H1 (cell line): ENCODE measurements around the gene CLPSL2. TPM values are rescaled to one million over a fixed set of nuclear protein-coding genes. Genes with fewer than 3 reads are reported as not detected.

Experiments
- CTCF ChIA-PET: fragments of 300-600 bp; sonication (Branson Sonifier 250); formaldehyde crosslinking; loops from one replicate; lab custom pipeline; 2021; ENCODE audit not compliant: partially characterized antibody; lab: Charles Lee
- POLR2A ChIA-PET: fragments of 300-600 bp; sonication (Branson Sonifier 250); formaldehyde crosslinking; loops from one replicate; lab custom pipeline; 2021; ENCODE audit warnings: inconsistent platforms; ENCODE audit not compliant: partially characterized antibody; lab: Charles Lee
- DNase-seq, 2 experiments: peaks; one replicate each; pipeline versions ENCODE4 v3.0.0 to v3.0.0-alpha.2; 2010 to 2022; ENCODE audit warnings: low spot score in 2 of 2, low read depth in 1 of 2, mixed read lengths in 1 of 2
- FAIRE-seq: peaks from 2 replicates; lab custom pipeline; 2011; peaks lifted over from hg19 to GRCh38; lab: Jason Lieb, UNC
- H2AFZ ChIP-seq: 2 replicates; pipeline ENCODE4 v1.8.1; 2012; ENCODE audit warnings: low read length, inconsistent platforms
- H2AK5ac ChIP-seq: 2 replicates; pipeline ENCODE4 v1.6.1; 2013; ENCODE audit warnings: low read depth, low read length
- H2BK120ac ChIP-seq: replicated peaks from 2 replicates; pipeline ENCODE3; 2013; ENCODE audit warnings: low read depth, low read length, inconsistent platforms
- H2BK12ac ChIP-seq: 2 replicates; pipeline ENCODE4 v1.6.1; 2013; ENCODE audit warnings: low read depth, low read length
- H2BK15ac ChIP-seq: 2 replicates; pipeline ENCODE4 v1.6.1; 2013; ENCODE audit warnings: low read length
- H2BK20ac ChIP-seq: 2 replicates; pipeline ENCODE4 v1.6.1; 2013; ENCODE audit warnings: low read length
- H2BK5ac ChIP-seq: 2 replicates; pipeline ENCODE4 v1.6.1; 2013; ENCODE audit warnings: low read depth, low read length
- H3K14ac ChIP-seq: 2 replicates; pipeline ENCODE4 v1.6.1; 2013; ENCODE audit warnings: inconsistent platforms; ENCODE audit not compliant: insufficient read length
- H3K18ac ChIP-seq: 2 replicates; pipeline ENCODE4 v1.6.1; 2013; ENCODE audit warnings: low read length; ENCODE audit errors: extremely low read depth
- H3K23ac ChIP-seq: 2 replicates; pipeline ENCODE4 v1.6.1; 2013; ENCODE audit warnings: inconsistent platforms; ENCODE audit not compliant: insufficient read length
- H3K23me2 ChIP-seq: 2 replicates; pipeline ENCODE4 v1.6.1; 2013; ENCODE audit warnings: low read depth, low read length
- H3K27ac ChIP-seq: 2 replicates; pipeline ENCODE4 v1.6.1; 2011; ENCODE audit warnings: low read depth, low read length, inconsistent platforms
- H3K27me3 ChIP-seq, 4 experiments: replicated peaks in 1 of 4; 1 replicate in 1 of 4; 2 replicates in 3 of 4; pipeline versions ENCODE4 v1.6.1 to v1.8.1; 2011 to 2013; ENCODE audit warnings: low read length in 3 of 4, mild to moderate bottlenecking in 3 of 4, inconsistent platforms in 2 of 4, mixed read lengths in 2 of 4, moderate library complexity in 1 of 4; ENCODE audit not compliant: control insufficient read depth in 3 of 4, insufficient read depth in 3 of 4; ENCODE audit errors: extremely low read depth in 1 of 4
- H3K36me3 ChIP-seq, 4 experiments: 2 replicates each; pipeline versions ENCODE4 v1.6.1 to v1.8.1; 2011 to 2013; ENCODE audit warnings: mild to moderate bottlenecking in 4 of 4, low read length in 3 of 4, moderate library complexity in 2 of 4, control low read depth in 1 of 4, inconsistent platforms in 1 of 4; ENCODE audit not compliant: insufficient read depth in 4 of 4, control insufficient read depth in 2 of 4
- H3K4ac ChIP-seq: replicated peaks from 2 replicates; pipeline ENCODE3; 2013; ENCODE audit warnings: low read length, low read depth, mixed read lengths, inconsistent platforms; ENCODE audit not compliant: insufficient read length
- H3K4me1 ChIP-seq, 4 experiments: replicated peaks in 1 of 4; 1 replicate in 1 of 4; 2 replicates in 3 of 4; pipeline versions ENCODE4 v1.6.1 to v1.8.1; 2011 to 2013; ENCODE audit warnings: low read length in 3 of 4, inconsistent platforms in 2 of 4, mixed read lengths in 1 of 4; ENCODE audit not compliant: insufficient read depth in 4 of 4, control insufficient read depth in 3 of 4
- H3K4me2 ChIP-seq, 2 experiments: 2 replicates each; pipeline versions ENCODE4 v1.6.1 to v1.8.1; 2011 to 2013; ENCODE audit warnings: low read depth in 2 of 2, low read length in 2 of 2, control low read depth in 1 of 2, inconsistent platforms in 1 of 2, mild to moderate bottlenecking in 1 of 2; ENCODE audit not compliant: insufficient read depth in 1 of 2
- H3K4me3 ChIP-seq, 4 experiments: fragments of 200-600, 300-600 bp in 1 of 4; sonication (generic), shearing (Covaris generic), sonication (Bioruptor Twin) in 1 of 4; 2 replicates each; pipeline versions ENCODE4 v1.5.1 to v1.8.1; 2011 to 2016; ENCODE audit warnings: low read length in 4 of 4, low read depth in 3 of 4, control low read depth in 2 of 4, inconsistent platforms in 2 of 4, mild to moderate bottlenecking in 2 of 4, mixed read lengths in 1 of 4, moderate library complexity in 1 of 4; ENCODE audit not compliant: insufficient read depth in 2 of 4; ENCODE audit errors: extremely low read depth in 1 of 4
- H3K56ac ChIP-seq: replicated peaks from 2 replicates; pipeline ENCODE3; 2013; ENCODE audit warnings: low read depth, mild to moderate bottlenecking, mixed read lengths, low read length, inconsistent platforms; ENCODE audit not compliant: insufficient read length
- H3K79me1 ChIP-seq: 2 replicates; pipeline ENCODE4 v1.6.1; 2013; ENCODE audit warnings: low read depth, low read length, control low read depth
- H3K79me2 ChIP-seq, 2 experiments: 2 replicates each; pipeline versions ENCODE4 v1.6.1 to v1.8.1; 2012 to 2013; ENCODE audit warnings: low read length in 2 of 2, mild to moderate bottlenecking in 2 of 2, inconsistent platforms in 1 of 2; ENCODE audit not compliant: insufficient read depth in 2 of 2, control insufficient read depth in 1 of 2
- H3K9ac ChIP-seq, 4 experiments: replicated peaks in 1 of 4; 1 replicate in 1 of 4; 2 replicates in 3 of 4; pipeline versions ENCODE4 v1.6.1 to v1.8.1; 2011 to 2013; ENCODE audit warnings: low read depth in 3 of 4, low read length in 3 of 4, control low read depth in 2 of 4, mild to moderate bottlenecking in 2 of 4, moderate library complexity in 2 of 4, inconsistent platforms in 1 of 4; ENCODE audit errors: extremely low read depth in 1 of 4
- H3K9me3 ChIP-seq, 2 experiments: 2 replicates each; pipeline versions ENCODE4 v1.6.1 to v1.8.1; 2012 to 2013; ENCODE audit warnings: mild to moderate bottlenecking in 2 of 2, moderate library complexity in 2 of 2, control low read depth in 1 of 2, inconsistent platforms in 1 of 2, low read depth in 1 of 2, low read length in 1 of 2, mixed read lengths in 1 of 2; ENCODE audit not compliant: insufficient read depth in 2 of 2
- H4K20me1 ChIP-seq, 2 experiments: replicated peaks in 1 of 2; 2 replicates each; pipeline versions ENCODE3 to v1.8.1; 2011 to 2013; ENCODE audit warnings: inconsistent platforms in 2 of 2, low read length in 2 of 2, mild to moderate bottlenecking in 1 of 2; ENCODE audit not compliant: insufficient read depth in 2 of 2, control insufficient read depth in 1 of 2
- H4K5ac ChIP-seq: 2 replicates; pipeline ENCODE4 v1.6.1; 2013; ENCODE audit warnings: low read length, low read depth, mixed read lengths, inconsistent platforms; ENCODE audit not compliant: insufficient read length
- H4K8ac ChIP-seq: 2 replicates; pipeline ENCODE4 v1.8.0; 2013; ENCODE audit warnings: mild to moderate bottlenecking, moderate library complexity, low read length, inconsistent platforms; ENCODE audit not compliant: insufficient read depth; ENCODE audit errors: extremely low read depth
- H4K91ac ChIP-seq: replicated peaks from 2 replicates; pipeline ENCODE3; 2013; ENCODE audit warnings: low read length, mixed read lengths, inconsistent platforms; ENCODE audit not compliant: insufficient read length
- CHD1 ChIP-seq: IDR thresholded peaks from 2 replicates; pipeline ENCODE4 v1.6.1; 2012; ENCODE audit warnings: low read depth, low read length, improper control_type of control experiment
- E2F6 ChIP-seq: IDR thresholded peaks from 2 replicates; pipeline ENCODE4 v1.6.1; 2012; ENCODE audit warnings: inconsistent platforms
- EGR1 ChIP-seq: IDR thresholded peaks from 2 replicates; pipeline ENCODE4 v1.6.1; 2011; ENCODE audit warnings: low read depth, low read length, borderline replicate concordance
- MAX ChIP-seq: IDR thresholded peaks from 2 replicates; pipeline ENCODE4 v1.6.1; 2012; ENCODE audit warnings: inconsistent platforms
- WGBS, 2 experiments: shearing (Covaris generic) in 1 of 2; methylation state at CpG; one replicate each; pipeline versions ENCODE4 v1.1.6 to v1.1.7; 2013 to 2015; ENCODE audit warnings: low lambda C conversion rate in 2 of 2, mixed read lengths in 2 of 2, inconsistent platforms in 1 of 2, low coverage in 1 of 2, missing lambda C conversion rate in 1 of 2; ENCODE audit not compliant: insufficient replicate concordance in 2 of 2, insufficient coverage in 1 of 2, insufficient read length in 1 of 2; ENCODE audit errors: extremely low coverage in 1 of 2, missing lambda C conversion rate in 1 of 2; 5-methylcytosine and 5-hydroxymethylcytosine counted together
- polyA plus RNA-seq, 7 experiments: library from polyadenylated mRNA; depleted of rRNA in 3 of 7; stranded (reverse) in 5 of 7; unstranded in 2 of 7; fragments of >200 nt in 5 of 7; fragments of 200-250 nt in 2 of 7; gene quantifications; 1 replicate in 5 of 7; 2 replicates in 1 of 7; 4 replicates in 1 of 7; pipeline versions ENCODE4 v1.2.1 to v1.2.3, GENCODE V29; 2011 to 2013; ENCODE audit warnings: missing spikeins in 2 of 7, mixed read lengths in 2 of 7
- total RNA-seq: library from RNA; stranded (reverse); fragmentation: NEBNext Ultra II Directional; extraction: Animal tissue kit (Norgen Biotek cat#: 25700); gene quantifications from 2 replicates; pipeline ENCODE4 v1.2.1, GENCODE V29; 2021

Gene CLPSL2
- total and polyA plus RNA-seq, 2 of the 8 experiments (the other 6 are each of a cell fraction or from before 2014, with no cell fraction given): 1.4 to 3.4 TPM

DNA sequence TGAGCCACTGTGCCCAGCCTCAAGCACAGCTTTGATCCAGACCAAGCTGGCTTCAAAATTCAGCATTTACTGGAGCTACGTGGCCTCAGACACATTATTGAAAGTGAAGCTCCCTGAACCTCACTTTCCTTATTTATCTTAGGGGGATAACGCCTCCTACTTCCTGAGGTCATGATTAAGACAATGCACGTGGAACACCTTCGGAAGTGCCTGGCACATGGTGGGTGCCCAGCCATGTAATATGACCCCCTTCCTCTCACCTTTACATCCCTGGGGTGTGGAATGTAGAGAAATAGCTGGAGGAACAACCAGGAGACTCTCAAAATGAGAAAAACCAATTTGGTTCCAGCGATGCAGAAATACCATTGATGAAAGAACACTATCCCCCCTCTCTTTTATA is 22.3 kb downstream of the CLPSL2 start:
- no peaks in the 10 kb centered on the region for H4K20me1 ChIP-seq
- H2BK20ac ChIP-seq: no peak overlapping the region
- TF ChIP-seq MAX (peak; percentile 76), EGR1 (no peak), E2F6 (peak; percentile 65; the same call in 1 of the 2 replicates), CHD1 (no peak)
- DNase-seq (no peak), FAIRE-seq (no peak)
- H2BK120ac ChIP-seq: no peak overlapping the region
- H3K9me3 ChIP-seq: no peaks in the 10 kb centered on the region
- no peak overlapping the region for H3K18ac ChIP-seq
- H2AK5ac ChIP-seq: no peak overlapping the region
- no peaks in the 10 kb centered on the region for H3K36me3 ChIP-seq
- H3K4me2 ChIP-seq: no peak overlapping the region
- no peak overlapping the region for H2AFZ ChIP-seq
- no peak overlapping the region for H2BK5ac ChIP-seq
- no peak overlapping the region for H3K9ac ChIP-seq
- no peak overlapping the region for H4K91ac ChIP-seq
- H3K27ac ChIP-seq: no peak overlapping the region
- H3K4me1 ChIP-seq: peaks cover 0 to 7% (median 5%) of the 10 kb centered on the region in 4 experiments; a peak in 4 of 7 replicates
- no peak overlapping the region for H3K14ac ChIP-seq
- H4K5ac ChIP-seq: no peak overlapping the region
- H3K23ac ChIP-seq: no peak overlapping the region
- H4K8ac ChIP-seq: no peak overlapping the region
- no peak overlapping the region for H2BK15ac ChIP-seq
- H3K4me3 ChIP-seq: no peak overlapping the region
- WGBS, 2 experiments: 85% methylated on average over 5 of the region's 5 CpGs; no CpG with 5 or more reads in 1 of the 2 experiments
- no peak overlapping the region for H3K56ac ChIP-seq
- no peaks in the 10 kb centered on the region for H3K23me2 ChIP-seq
- H3K4ac ChIP-seq: no peak overlapping the region
- no peaks in the 10 kb centered on the region for H3K27me3 ChIP-seq
- H3K79me2 ChIP-seq: no peaks in the 10 kb centered on the region
- CTCF ChIA-PET: interaction anchor here (0.6 to 4.9 kb wide), 6 partner anchors 9 to 379 kb away, joined by 3 to 27 read pairs (median 3); no protein-coding TSS in a partner anchor
- no peaks in the 10 kb centered on the region for H3K79me1 ChIP-seq
- POLR2A ChIA-PET: interaction anchor here (0.8 to 3.0 kb wide), 3 partner anchors 12 to 34 kb away, joined by 3 to 12 read pairs (median 9); no protein-coding TSS in a partner anchor
- no peak overlapping the region for H2BK12ac ChIP-seq
